GM21390 (cell line): ENCODE measurements around the gene SPRN.
"Not testable (repeated sequence)": the region's sequence is repeated elsewhere in the genome, so short reads cannot be mapped to it uniquely, and the experiment has no call there.

Source experiments
- ATAC-seq: cut with Tn5 transposase; IDR thresholded peaks from one replicate; pipeline ENCODE4 v1.9.1; 2021; ENCODE audit not compliant: unreplicated experiment

Gene SPRN

DNA sequence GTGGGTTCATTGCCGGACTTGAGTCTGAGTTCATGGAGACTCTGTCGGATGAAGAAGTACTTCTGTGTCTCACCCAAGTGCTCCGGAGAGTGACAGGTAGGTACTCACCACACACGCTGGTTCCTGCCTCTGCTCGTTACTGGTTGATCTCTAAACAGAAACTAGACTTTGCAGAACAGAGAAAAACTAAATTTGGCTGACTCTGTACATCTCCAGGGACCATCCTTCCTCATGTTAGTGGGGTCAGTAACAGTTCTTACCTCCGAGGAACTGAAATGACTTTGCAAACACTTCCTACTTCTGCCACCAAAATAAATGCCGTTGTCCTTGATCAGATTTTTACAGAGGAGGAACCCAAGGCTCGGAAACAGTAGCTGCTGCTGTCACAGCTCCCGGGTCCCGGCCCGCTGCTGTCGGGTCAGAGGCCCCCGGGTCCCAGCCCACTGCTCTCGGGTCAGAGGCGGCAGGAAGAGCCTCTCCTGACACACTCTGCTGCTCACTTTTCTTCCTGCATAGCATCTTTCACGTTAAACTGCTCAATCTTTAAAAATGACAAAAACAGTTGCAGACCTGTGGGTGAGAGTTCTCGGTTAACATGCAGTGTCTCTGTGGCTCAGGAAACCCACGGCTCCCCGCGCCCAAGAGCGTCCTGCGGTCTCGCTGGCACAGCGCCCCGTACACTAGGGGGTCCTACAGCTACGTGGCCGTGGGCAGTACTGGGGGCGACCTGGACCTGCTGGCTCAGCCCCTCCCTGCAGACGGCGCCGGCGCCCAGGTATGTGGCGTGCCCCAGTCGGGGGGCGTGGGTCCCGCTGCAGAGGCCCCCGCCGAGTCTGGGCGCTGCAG is 35.2 kb downstream of the SPRN start:
- ATAC-seq = peak; percentile 77

DNA sequence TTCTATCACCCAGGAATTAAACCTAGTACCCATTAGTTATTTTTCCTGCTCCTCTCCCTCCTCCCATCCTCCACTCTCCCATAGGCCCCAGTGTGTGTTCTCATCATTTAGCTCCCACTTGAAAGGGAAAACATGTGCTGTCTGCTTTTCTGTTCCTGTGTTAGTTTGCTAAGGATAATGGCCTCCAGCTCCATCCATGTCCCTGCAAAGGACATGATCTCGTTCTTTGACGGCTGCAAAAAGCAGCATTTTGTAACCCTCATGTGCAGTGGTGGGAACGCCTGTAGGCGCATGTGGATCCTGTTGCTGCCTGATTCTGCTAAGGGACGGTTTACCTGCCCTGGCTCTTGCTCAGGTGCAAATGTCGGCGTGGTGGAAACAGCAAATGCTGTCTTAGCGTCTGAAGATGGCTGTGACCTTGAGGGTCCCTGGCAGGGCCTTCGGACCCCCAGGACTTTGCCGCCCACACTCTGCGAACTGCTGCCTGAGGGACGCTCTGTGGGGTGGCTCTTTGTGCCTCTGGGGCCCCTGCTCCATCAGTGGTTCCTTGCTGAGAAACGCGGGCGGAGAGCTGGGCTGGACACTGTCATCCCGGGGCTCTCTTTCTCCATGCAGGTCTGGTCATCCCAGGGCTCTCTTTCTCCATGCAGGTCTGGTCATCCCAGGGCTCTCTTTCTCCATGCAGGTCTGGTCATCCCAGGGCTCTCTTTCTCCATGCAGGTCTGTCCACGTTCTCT is 36.0 kb downstream of the SPRN start:
- ATAC-seq = no peak

DNA sequence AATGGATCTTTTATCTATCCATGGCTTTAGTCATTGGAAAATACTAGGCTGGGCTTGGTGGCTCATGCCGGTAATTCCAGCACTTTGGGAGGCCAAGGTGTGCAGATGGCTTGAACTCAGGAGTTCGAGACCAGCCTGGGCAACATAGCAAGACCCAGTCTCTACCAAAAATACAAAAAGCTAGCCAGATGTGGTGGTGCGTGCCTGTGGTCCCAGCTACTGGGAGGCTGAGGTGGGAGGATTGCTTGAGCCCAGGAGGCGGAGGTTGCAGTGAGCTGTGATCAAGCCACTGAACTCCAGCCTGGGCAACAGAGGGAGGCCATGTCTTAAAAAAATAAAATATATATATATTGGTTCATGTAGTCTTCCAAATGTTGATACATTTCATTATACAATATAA is 37.5 kb downstream of the SPRN start:
- ATAC-seq = not testable (repeated sequence)

DNA sequence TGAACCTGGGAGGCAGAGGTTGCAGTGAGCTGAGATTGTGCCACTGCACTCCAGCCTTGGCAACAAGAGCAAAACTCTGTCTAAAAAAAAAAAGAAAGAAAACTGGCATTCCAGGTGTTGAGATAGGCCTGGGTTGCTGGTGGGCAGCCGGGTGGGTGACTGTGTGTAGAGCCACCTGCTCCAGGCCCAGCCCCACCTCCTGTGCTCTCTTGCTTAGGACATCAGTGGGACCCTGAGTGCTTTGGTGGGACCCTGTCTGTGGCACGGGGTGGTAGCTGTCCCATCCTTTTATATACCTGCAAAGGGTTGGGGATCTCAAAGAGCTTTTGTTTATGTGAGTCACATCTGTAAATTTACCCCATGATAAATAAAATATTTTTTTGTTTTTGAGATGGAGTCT is 39.2 kb downstream of the SPRN start:
- no peak for ATAC-seq

DNA sequence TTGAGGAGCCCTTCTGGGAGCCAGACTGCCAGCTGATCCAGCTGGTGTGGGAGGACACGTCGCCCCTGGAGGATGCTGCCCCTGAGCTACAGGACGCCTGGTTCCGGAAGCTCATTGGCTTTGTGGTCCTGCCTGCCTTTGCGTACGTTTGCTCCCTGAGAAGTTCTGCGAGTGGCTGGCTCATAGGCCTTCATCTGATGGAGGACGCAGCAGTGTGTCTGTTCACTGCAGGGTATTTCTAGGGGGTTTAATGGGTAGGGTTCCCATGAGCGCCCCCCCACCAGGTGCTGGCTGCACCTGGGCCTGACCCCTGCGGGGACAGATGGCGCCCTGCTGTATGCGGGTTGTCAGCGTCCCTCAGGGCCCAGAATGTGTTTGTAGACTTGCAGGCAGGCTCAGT is 40.4 kb downstream of the SPRN start:
- no peak for ATAC-seq

DNA sequence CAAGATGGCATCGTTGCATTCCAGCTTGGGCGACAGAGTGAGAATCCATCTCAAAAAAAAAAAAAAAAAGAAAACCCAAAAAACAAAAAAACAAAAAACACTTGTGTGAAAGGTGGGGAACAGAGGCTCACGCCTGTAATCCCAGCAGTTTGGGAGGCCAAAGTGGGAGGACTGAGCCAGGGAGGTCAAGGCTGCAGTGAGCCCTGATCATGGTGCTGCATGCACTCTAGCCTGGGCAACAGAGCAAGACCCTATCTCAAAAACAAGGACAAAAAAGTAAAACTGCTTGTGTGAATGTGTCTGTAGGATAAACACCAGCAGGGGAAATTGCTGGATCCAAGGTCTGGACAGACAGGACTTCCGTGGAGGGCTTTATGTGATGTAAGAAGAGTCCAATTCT is 40.9 kb downstream of the SPRN start:
- no peak for ATAC-seq

DNA sequence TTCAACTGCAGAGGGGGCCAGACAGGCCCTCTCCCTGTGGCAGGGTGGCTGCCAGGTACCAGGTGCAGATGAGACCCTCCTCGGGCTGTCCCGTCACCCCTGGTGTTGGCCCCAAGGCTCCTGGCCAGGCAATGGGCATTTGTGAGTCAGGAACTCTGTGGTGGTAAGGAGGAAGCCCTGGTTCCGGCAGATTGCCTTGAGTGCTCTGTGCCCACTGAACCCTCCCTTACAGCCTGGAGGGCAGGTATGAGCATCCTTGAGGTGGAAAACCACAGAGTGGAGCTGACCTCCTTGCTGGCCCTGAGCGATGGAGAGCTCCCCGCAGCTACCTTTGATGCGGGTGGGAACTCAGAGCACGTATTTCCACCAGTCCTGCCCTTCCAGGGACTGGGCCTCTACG is 43.4 kb downstream of the SPRN start:
- ATAC-seq = no peak

DNA sequence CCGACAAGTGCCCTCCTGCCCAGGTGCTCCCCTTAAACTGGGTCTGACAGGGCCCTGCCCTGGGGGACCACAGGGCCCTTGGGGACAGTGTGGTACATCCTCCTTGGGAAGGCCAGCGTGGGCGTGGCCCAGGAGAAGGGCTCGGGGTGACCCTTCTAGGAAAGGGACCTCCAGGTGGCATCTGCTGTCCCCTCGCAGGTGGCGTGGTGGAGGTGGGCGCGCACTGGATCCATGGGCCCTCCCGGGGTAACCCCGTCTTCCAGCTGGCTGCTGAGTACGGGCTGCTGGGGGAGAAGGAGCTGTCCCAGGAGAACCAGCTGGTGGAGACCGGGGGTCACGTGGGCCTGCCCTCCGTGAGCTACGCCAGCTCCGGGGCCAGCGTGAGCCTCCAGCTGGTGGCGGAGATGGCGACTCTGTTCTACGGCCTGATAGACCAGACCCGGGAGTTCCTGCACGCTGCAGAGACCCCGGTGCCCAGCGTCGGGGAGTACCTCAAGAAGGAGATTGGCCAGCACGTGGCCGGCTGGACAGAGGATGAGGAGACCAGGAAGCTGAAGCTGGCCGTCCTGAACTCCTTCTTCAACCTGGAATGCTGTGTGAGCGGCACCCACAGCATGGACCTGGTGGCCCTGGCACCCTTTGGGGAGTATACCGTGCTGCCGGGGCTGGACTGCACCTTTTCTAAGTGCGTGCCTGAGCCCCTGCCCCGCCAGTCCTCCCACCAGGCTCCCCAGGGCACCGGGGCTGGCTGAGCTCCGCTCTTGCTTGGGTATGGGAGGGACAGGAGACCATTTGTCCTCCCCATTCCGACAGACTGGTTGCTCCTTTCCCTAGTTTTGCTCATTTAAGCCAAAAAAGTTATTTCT is 44.4 kb downstream of the SPRN start:
- no peak for ATAC-seq

DNA sequence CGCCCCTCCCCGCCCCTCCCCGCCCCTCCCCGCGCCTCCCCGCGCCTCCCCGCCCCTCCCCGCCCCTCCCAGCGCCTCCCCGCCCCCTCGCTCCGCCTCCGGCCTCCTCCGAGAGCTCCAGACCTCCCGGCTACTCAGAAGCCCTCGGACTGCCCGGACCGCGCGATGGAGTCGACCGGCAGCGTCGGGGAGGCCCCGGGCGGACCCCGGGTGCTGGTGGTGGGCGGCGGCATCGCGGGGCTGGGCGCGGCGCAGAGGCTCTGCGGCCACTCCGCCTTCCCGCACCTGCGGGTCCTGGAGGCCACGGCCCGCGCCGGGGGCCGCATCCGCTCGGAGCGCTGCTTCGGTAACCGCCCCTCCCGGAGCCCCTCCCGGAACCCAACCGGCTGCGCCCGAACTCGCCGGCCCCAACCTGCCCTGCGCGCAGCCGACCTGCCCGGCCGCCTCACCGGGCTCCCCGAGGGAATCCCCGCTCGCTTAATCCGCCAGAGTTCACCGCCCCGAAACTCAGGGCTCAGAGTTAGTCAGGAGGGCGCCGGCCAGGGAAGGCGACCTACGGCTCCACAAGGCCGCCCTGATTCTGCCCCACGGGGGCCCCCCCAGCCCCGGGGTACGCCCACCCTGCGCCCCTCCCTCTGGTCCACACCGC is 45.1 kb downstream of the SPRN start, which contains the start of gene PAOX:
Gene PAOX, plus strand, starts transcription at position 111 of the 649 bp plus-strand sequence. Its CDS starts 55 bp downstream, at position 166.
- ATAC-seq = peak; percentile 50

DNA sequence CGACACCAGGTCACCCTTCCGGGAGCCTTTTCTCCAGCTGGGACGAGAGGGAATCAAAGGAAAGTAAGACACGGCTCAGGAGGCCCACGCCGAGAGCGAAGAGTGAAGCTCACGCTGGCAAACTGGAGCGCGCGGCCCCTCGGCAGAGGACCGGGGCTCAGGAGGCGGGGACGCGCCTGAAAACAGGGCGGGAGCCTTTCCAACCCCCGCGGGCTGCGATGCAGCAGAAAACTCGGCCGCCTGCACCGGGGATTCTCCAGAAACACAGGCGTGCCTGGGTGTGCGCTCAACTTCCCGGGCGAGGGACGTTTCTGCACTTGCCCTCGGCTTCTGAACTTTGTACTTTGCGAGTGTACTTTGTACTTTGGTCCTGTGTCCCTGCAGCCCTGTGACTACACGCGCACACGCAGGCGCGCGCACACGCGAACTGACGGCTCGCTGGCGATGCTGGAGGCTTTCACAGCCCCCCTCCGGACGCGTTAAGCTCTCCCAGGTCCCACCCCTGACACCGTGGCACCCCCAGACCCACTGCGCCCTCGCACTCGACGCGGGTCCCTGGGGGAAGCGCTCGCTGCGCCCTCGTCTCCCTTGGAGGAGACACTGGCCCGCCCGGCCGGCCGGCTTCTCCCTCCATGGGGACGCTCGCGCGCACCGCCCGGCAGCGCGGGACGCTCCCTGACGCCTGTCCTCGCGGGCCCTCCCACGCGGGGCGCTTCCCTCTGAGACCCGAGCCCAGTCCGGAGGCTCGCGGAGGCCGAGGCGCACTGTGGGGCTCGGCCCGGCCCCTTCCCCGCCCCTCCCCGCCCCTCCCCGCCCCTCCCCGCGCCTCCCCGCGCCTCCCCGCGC is 46.0 kb downstream of the SPRN start:
- peak; percentile 43 for ATAC-seq

DNA sequence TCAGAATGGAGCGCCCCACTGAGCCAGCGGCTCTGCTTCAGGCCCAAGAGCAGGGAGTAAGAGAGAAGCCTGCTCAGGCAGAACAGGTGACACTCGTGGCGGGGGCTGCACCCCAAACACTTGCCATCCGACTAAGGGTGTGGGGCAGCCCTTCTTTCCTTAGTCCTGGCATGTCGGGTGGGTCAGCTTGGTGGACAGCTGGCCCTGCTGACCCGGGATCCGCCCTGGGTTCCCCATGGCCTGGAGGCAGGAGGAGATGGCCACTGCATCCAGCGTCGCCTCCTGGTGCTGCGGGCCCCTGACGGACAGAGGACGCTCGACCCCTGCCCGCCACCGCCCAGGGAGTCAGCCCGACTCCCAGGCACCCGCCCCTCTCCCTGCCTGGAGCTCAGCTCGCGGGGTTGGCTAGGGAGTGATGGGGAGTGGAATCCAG is 46.6 kb downstream of the SPRN start:
- no peak for ATAC-seq

DNA sequence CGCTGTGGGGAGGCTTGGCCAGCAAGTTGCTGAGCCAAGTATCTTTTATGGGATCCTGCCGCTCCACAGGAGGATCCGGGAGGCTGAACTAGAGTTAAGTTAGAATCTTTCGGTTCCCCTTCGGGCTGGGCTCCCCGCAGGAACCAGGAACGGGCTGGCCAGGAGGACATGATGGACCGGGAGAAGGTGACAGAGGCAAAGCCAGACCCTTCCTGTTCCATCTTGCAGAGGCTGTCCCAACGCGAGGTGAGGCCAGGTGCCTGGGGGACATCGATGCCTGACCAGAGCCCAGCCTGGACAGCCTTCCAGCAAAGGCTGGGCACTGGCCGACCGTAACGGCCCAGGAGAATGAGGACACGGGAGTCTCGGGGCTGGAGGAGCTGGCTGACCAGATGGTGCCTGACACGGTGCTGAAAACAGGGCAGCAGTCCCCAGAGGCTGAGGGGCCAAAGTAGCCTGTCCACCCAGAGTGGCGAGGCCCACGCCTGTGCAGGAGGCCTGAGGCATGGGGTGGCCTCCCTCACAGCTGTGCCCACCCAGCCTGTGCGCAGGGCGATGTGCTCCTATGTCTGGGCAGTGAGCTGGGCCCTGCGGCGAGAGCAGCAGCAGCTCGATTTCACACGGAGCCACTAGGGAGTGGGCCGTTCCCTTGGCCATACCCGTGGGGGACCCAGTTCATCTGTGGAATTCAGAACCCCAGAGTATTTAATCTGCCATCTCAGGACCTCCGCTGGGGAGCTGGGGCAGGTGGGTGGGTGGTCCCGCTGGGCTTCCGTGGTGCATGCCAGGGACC is 47.2 kb downstream of the SPRN start:
- ATAC-seq = no peak

DNA sequence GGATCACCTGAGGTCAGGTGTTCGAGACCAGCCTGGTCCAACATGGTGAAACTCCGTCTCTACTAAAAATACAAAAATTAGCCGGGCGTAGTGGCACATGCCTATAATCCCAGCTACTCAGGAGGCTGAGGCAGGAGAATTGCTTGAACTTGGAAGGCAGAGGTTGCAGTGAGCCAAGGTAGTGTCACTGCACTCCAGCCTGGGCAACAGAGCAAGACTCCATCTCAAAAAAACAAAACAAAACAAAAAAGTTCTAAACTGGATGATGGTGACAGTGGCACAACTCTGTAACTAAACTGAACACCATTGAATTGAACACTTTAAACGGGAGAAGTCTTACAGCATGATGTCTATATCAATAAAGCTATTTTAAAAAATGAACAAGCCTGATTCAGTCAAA is 48.2 kb downstream of the SPRN start:
- not testable (repeated sequence) for ATAC-seq

DNA sequence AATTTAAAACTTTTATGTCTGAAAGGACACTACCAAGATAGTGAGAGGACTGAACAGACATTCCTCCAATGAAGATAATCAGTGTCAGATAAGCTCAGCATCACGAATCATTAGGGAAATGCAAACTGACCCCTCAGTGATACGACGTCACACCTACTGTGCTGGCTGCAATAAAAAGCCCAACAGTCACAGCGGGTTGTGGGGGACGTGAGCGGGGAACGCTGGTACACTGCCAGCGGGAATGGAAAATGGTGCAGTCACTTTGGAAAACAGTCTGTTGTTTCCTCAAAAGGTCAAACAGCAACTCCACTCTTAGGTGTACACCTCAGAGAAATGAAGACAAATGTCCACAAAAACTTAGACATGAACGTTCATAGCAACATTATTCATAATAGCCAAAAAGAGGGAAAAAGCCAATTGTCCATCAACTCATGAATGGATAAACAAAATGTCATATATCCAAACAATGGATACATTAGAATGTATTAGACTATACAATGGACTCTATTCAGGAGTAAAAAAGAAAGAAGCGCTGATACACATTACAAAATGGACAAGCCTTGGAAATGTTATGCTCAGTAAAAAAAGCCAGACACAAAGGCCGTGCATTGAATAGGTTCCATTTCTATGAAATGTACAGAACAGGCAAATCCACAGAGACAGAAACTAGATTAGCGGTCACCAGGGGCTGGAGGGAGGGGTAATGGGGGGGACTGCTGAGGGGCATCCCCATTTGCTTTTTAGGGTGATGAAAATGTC is 48.9 kb downstream of the SPRN start:
- ATAC-seq = no peak

DNA sequence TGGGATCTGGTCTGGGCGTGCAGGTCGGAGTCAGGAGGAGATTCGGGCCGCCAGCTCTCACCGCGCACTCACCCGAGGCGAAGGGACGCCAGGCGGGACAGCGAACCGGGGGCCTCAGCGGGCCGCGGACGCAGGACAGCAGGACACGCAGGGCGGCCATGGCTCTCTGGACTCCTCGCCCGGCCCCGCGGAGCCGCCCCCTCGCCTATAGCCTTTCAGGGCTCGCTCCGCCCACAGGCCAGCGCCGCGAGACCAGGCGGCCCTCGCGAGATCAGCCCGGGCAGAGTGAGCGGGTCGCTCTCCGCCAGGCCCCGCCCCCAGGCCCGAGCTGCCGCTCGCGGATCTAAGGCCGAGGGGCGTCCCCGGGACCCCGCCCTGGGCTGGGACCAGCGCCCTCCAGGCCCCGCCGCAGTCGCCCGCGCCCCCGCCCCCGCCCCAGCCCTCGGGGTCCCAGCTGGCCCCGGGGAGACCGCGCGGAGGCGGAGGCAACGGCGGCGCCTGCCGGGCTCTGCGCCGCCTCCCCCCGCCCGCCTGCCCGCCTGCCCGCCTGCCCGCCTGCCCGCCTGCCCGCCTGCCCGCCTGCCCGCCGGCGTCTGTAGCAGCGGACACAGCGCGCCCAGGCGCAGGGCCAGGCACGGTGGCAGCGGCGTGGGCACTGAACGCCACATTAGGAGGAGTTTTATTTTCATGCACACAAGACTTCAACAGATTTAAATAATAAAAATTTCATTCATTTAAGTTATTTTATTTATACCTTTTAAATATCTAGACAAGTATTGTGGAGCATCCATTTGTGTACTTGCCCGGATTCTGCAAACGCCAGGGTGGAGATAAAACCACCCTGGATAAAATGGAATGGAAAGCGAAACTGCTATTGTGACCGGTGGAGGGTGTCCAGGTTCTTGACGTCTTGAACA is 51.0 kb downstream of the SPRN start, which contains the start of gene ECHS1:
Gene ECHS1, minus strand, starts transcription at position 181 of the 917 bp plus-strand sequence. Its CDS starts 21 bp downstream, at position 160.
- ATAC-seq = peak; percentile 95

DNA sequence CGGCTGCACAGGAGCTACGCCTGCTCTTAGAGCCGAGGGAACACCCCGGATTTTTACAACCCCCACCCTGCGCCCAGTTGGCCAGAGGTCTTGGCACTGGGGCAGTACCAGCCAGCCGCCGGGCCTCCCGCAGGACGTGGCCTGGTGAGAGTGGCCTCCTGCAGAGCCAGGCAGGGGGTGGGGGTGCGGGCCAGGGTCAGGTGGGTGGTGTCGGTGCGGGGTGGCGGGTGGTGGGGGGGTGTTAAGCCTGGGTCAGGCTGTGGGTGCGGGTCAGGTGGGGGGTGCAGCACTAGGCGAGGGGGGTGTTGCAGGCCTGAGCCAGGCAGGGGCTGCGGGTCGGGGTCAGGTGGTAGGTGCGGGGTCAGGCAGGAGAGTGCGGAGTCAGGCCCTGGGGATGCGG is 51.9 kb downstream of the SPRN start:
- no peak for ATAC-seq
